ENCODE measurements around the gene XRCC4. TPM values are rescaled to one million over a fixed set of nuclear protein-coding genes. Genes with fewer than 3 reads are reported as not detected.

The XRCC4 gene
- total and polyA plus RNA-seq, 2 of the 13 experiments (the other 11 are each of a cell fraction or from before 2014, with no cell fraction given), result 2.8 to 12.6 TPM

DNA sequence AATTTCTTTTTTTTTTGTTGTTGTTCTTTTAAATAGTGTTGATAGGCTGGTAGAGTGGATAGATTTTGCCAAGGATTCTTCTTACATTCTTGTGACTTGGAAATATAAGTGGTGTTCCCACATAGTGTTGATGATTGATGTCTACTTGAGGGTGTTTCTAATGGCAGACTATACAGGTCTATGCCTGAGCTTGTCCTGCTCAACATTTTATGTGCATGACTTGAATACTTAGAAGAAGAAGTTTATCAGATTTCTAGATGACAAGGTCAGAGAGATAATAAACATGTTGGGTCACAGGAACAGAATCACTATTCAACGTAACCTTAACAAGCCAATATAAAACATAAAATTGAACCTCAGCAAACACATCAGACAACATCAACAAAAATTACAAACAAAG lies 24.2 kb downstream of the XRCC4 start:
- FAIRE-seq (no peak), DNase-seq (ENCODE audit: low spot score) (no peak), ATAC-seq (no peak)
- Histone ChIP-seq H3K9ac (ENCODE audit: insufficient read depth, low read depth, low read length) (no peak overlapping the region), H3K27me3 (ENCODE audit: control insufficient read depth in 1 of 2, insufficient read depth in 2 of 2, low read length in 2 of 2) (no peaks in the 10 kb centered on the region), H3K4me3 (replicated peaks in 1 of 3; ENCODE audit: insufficient read depth in 1 of 3, low read depth in 2 of 3, low read length in 3 of 3) (no peak overlapping the region), H2AFZ (ENCODE audit: low read length) (no peak overlapping the region), H3K4me1 (ENCODE audit: insufficient read depth, low read length) (peaks cover 22% of the 10 kb centered on the region), H3K27ac (ENCODE audit: extremely low read length, insufficient read depth, low read length) (no peak overlapping the region), H3K4me2 (ENCODE audit: low read depth, low read length) (no peak overlapping the region), H3K9me3 (ENCODE audit: low read length) (no peaks in the 10 kb centered on the region), H4K20me1 (ENCODE audit: insufficient read depth, low read length) (no peaks in the 10 kb centered on the region), H3K36me3 (replicated peaks in 1 of 2; ENCODE audit: control insufficient read depth in 1 of 2, insufficient read depth in 2 of 2, low read length in 2 of 2) (no peaks in the 10 kb centered on the region), H3K79me2 (ENCODE audit: insufficient read depth, low read length) (no peaks in the 10 kb centered on the region)
- POLR2A ChIA-PET, result no interaction called here
- in situ Hi-C loops (cut with HindIII; ENCODE audit: extremely low pct_ligation_motif_present, low pct_unique_long_range_greater_than_20kb), result no loop called here
- CTCF ChIA-PET (ENCODE audit: low intra/inter-chr PET ratio, low total read pairs), result no interaction called here
- TF ChIP-seq PCBP1 (IDR thresholded peaks at IDR 0.05; ENCODE audit: borderline replicate concordance, low read depth, low read length) (no peak), U2AF1 (optimal IDR thresholded peaks at IDR 0.05; ENCODE audit: low read depth, low read length) (no peak), ZNF30 (CRISPR knock-in tag; IDR thresholded peaks at IDR 0.05) (no peak), ZNF619 (CRISPR knock-in tag; IDR thresholded peaks at IDR 0.05) (no peak), NFATC3 (CRISPR knock-in tag; IDR thresholded peaks at IDR 0.05) (no peak), THYN1 (CRISPR knock-in tag; IDR thresholded peaks at IDR 0.05; ENCODE audit: borderline replicate concordance, low read depth) (no peak), KLF11 (CRISPR knock-in tag; IDR thresholded peaks at IDR 0.05) (no peak), ZNF788 (CRISPR knock-in tag; IDR thresholded peaks at IDR 0.05; ENCODE audit: borderline replicate concordance) (no peak), NBN (conservative IDR thresholded peaks at IDR 0.05) (no peak), TCF7 (IDR thresholded peaks at IDR 0.05; ENCODE audit: low read depth) (no peak)
- TF ChIP-seq, protein P1, sequence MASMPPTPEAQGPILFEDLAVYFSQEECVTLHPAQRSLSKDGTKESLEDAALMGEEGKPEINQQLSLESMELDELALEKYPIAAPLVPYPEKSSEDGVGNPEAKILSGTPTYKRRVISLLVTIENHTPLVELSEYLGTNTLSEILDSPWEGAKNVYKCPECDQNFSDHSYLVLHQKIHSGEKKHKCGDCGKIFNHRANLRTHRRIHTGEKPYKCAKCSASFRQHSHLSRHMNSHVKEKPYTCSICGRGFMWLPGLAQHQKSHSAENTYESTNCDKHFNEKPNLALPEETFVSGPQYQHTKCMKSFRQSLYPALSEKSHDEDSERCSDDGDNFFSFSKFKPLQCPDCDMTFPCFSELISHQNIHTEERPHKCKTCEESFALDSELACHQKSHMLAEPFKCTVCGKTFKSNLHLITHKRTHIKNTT (CRISPR knock-in tag; IDR thresholded peaks at IDR 0.05), result no peak
- TF ChIP-seq, protein P2, sequence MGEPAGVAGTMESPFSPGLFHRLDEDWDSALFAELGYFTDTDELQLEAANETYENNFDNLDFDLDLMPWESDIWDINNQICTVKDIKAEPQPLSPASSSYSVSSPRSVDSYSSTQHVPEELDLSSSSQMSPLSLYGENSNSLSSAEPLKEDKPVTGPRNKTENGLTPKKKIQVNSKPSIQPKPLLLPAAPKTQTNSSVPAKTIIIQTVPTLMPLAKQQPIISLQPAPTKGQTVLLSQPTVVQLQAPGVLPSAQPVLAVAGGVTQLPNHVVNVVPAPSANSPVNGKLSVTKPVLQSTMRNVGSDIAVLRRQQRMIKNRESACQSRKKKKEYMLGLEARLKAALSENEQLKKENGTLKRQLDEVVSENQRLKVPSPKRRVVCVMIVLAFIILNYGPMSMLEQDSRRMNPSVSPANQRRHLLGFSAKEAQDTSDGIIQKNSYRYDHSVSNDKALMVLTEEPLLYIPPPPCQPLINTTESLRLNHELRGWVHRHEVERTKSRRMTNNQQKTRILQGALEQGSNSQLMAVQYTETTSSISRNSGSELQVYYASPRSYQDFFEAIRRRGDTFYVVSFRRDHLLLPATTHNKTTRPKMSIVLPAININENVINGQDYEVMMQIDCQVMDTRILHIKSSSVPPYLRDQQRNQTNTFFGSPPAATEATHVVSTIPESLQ (CRISPR knock-in tag; conservative IDR thresholded peaks at IDR 0.05), result no peak
- TF ChIP-seq, protein P3, sequence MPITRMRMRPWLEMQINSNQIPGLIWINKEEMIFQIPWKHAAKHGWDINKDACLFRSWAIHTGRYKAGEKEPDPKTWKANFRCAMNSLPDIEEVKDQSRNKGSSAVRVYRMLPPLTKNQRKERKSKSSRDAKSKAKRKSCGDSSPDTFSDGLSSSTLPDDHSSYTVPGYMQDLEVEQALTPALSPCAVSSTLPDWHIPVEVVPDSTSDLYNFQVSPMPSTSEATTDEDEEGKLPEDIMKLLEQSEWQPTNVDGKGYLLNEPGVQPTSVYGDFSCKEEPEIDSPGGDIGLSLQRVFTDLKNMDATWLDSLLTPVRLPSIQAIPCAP (CRISPR knock-in tag; IDR thresholded peaks at IDR 0.05; ENCODE audit: low read depth), result no peak
- TF ChIP-seq, protein P4, sequence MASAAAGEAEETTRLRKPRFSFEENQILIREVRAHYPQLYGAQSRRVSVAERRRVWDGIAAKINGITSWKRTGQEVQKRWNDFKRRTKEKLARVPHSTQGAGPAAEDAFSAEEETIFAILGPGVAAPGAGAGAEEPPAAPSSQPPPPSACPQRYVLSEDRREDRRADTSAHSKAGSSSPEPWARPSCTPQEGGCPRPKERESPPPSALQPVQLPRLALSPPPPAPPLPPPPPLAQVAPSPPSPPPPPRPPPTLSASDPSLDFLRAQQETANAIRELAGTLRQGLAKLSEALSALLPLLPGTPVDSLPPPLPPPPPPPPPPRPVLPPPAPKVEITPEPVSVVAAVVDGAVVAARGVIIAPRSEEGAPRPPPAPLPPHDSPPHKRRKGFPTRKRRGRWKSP (CRISPR knock-in tag; IDR thresholded peaks at IDR 0.05), result no peak
- TF ChIP-seq, protein P5, sequence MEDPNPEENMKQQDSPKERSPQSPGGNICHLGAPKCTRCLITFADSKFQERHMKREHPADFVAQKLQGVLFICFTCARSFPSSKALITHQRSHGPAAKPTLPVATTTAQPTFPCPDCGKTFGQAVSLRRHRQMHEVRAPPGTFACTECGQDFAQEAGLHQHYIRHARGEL (CRISPR knock-in tag; IDR thresholded peaks at IDR 0.05), result no peak
- intact Hi-C loops (cut with micrococcal nuclease; ENCODE audit: unreplicated experiment), result no loop called here
- BruUV-seq (replicated peaks), result no TSS peak
- 97% methylated on average over 1 of the region's 1 CpG for WGBS (ENCODE audit: low lambda C conversion rate)
